Measurements from ENCODE around the gene FASTK.

The FASTK gene

GRCh38 chr7:151117565-151117964 is 37.0 kb upstream of the FASTK start:
- DNase-seq: no peak

GRCh38 chr7:151116603-151117440 is 36.2 kb upstream of the FASTK start:
- no peak for DNase-seq

GRCh38 chr7:151115836-151116418 is 35.3 kb upstream of the FASTK start:
- no peak for DNase-seq

- peak; percentile 47 for DNase-seq
These were observed 34.7 kb upstream of the FASTK start for GRCh38 chr7:151115121-151115835.

- no peak for DNase-seq
These were observed 33.8 kb upstream of the FASTK start for GRCh38 chr7:151114151-151115090.

- no peak for DNase-seq
These were observed 32.9 kb upstream of the FASTK start for GRCh38 chr7:151113344-151114150.

GRCh38 chr7:151110941-151111645 is 30.5 kb upstream of the FASTK start:
- peak; percentile 78 for DNase-seq

GRCh38 chr7:151110236-151110940 is 29.8 kb upstream of the FASTK start:
- peak; percentile 8 for DNase-seq

GRCh38 chr7:151109094-151110048 is 28.8 kb upstream of the FASTK start:
- no peak for DNase-seq

- no peak for DNase-seq
These were observed 27.3 kb upstream of the FASTK start for GRCh38 chr7:151107882-151108281.

GRCh38 chr7:151104411-151105235 is 24.0 kb upstream of the FASTK start:
- no peak for DNase-seq

GRCh38 chr7:151103973-151104372 is 23.4 kb upstream of the FASTK start:
- no peak for DNase-seq

GRCh38 chr7:151102991-151103390 is 22.4 kb upstream of the FASTK start:
- no peak for DNase-seq

- peak; percentile 8 for DNase-seq
These were observed 21.2 kb upstream of the FASTK start for GRCh38 chr7:151101621-151102396.

- DNase-seq: peak; percentile 7
These were observed 20.3 kb upstream of the FASTK start for GRCh38 chr7:151100921-151101320.

- no peak for DNase-seq
These were observed 19.0 kb upstream of the FASTK start for GRCh38 chr7:151099486-151100211.
